K562 (cell line): ENCODE results near the gene TRAPPC8. TPM values are rescaled to one million over a fixed set of nuclear protein-coding genes. Genes with fewer than 3 reads are reported as not detected.
A peak's percentile ranks its signal among the peaks of the same experiment; 100 is the strongest.

ENCODE experiments used
- EGR1 ChIP-seq: fragments of 450-650 bp; conservative IDR thresholded peaks from 2 replicates; pipeline ENCODE4 v1.6.1; 2017; ENCODE audit warnings: mild to moderate bottlenecking
- FOS ChIP-seq: IDR thresholded peaks from 3 replicates; pipeline ENCODE4 v1.6.1; 2011; ENCODE audit not compliant: insufficient read length; ENCODE audit errors: extremely low read depth
- GTF2A2 ChIP-seq: IDR thresholded peaks from 2 replicates; pipeline ENCODE4 v1.6.1; 2016; ENCODE audit warnings: mild to moderate bottlenecking, missing genetic modification characterization, missing compliant biosample characterization
- NFATC3 ChIP-seq: fragments of 450-650 bp; IDR thresholded peaks from 2 replicates; pipeline ENCODE4 v1.6.1; 2017; ENCODE audit warnings: mild to moderate bottlenecking
- SPI1 ChIP-seq: IDR thresholded peaks from 2 replicates; pipeline ENCODE4 v1.6.1; 2011; ENCODE audit warnings: low read depth, low read length, control low read depth, borderline replicate concordance
- ZBTB17 ChIP-seq: fragments of 450-650 bp; formaldehyde crosslinking; IDR thresholded peaks from 2 replicates; pipeline ENCODE4 v1.4.0; 2020; ENCODE audit warnings: mild to moderate bottlenecking
- ZBTB43 ChIP-seq: sonication (generic); formaldehyde crosslinking; IDR thresholded peaks from 2 replicates; pipeline ENCODE4 v1.8.0; 2023; ENCODE audit warnings: mild to moderate bottlenecking, missing genetic modification reagents
- polyA plus RNA-seq, 8 experiments: library from polyadenylated mRNA; depleted of rRNA in 4 of 8; stranded (reverse) in 5 of 8; unstranded in 3 of 8; fragments of >200 nt; fragmentation: Nextera tagmentation in 2 of 8; fragmentation: Illumina TruSeq in 1 of 8; extraction: Ambion mirVana in 2 of 8; extraction: Trizol in 1 of 8; gene quantifications; 2 replicates each; pipeline versions ENCODE4 v1.2.1 to v1.2.3, GENCODE V29; 2011 to 2014; ENCODE audit warnings: inconsistent platforms in 1 of 8, missing spikeins in 1 of 8
- total RNA-seq, 7 experiments: library from RNA; depleted of rRNA in 6 of 7; stranded (reverse); fragments of >200 nt in 6 of 7; fragmentation: Illumina TruSeq in 2 of 7; extraction: Trizol in 2 of 7; gene quantifications; 2 replicates each; pipeline versions ENCODE4 v1.2.1 to v1.2.3, GENCODE V29; 2011 to 2021; ENCODE audit warnings: low replicate concordance in 1 of 7
- TF ChIP-seq, protein P1 (sequence below), 2 experiments: fragments of 450-650 bp; IDR thresholded peaks; 2 replicates each; pipeline ENCODE4 v1.6.1; 2016
- TF ChIP-seq, protein P2 (sequence below): sonication (generic); formaldehyde crosslinking; IDR thresholded peaks from 2 replicates; pipeline ENCODE4 v1.8.1; 2023; ENCODE audit warnings: mild to moderate bottlenecking, missing genetic modification reagents
- TF ChIP-seq, protein P3 (sequence below), 2 experiments: fragments of 450-650 bp; formaldehyde crosslinking in 1 of 2; IDR thresholded peaks; 2 replicates each; pipeline versions ENCODE4 v1.4.0 to v1.6.1; 2014 to 2020; ENCODE audit warnings: mild to moderate bottlenecking in 2 of 2, borderline replicate concordance in 1 of 2, low read depth in 1 of 2
- TF ChIP-seq, protein P4 (sequence below): sonication (generic); formaldehyde crosslinking; IDR thresholded peaks from 2 replicates; pipeline ENCODE4 v1.8.0; 2022; ENCODE audit warnings: mild to moderate bottlenecking, missing genetic modification reagents

Gene TRAPPC8
- total and polyA plus RNA-seq, 9 of the 15 experiments (the other 6 are each of a cell fraction or from before 2014, with no cell fraction given): 20.1 to 111 (median 35.6) TPM

GRCh38 chr18:31941010-31941809 is 1.7 kb downstream of the TRAPPC8 start (continued):
- no peak for TF ChIP-seq FOS
- no peak for TF ChIP-seq NFATC3
- TF ChIP-seq, protein P1, sequence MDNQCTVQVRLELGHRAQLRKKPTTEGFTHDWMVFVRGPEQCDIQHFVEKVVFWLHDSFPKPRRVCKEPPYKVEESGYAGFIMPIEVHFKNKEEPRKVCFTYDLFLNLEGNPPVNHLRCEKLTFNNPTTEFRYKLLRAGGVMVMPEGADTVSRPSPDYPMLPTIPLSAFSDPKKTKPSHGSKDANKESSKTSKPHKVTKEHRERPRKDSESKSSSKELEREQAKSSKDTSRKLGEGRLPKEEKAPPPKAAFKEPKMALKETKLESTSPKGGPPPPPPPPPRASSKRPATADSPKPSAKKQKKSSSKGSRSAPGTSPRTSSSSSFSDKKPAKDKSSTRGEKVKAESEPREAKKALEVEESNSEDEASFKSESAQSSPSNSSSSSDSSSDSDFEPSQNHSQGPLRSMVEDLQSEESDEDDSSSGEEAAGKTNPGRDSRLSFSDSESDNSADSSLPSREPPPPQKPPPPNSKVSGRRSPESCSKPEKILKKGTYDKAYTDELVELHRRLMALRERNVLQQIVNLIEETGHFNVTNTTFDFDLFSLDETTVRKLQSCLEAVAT (IDR thresholded peaks at IDR 0.05): peak in 1 of 2 experiments; percentile 73; a peak in 2 of 4 replicates
- no peak for TF ChIP-seq GTF2A2 (tag)
- no peak for TF ChIP-seq SPI1
- TF ChIP-seq ZBTB43 (CRISPR knock-in tag): no peak
- TF ChIP-seq ZBTB17 (CRISPR knock-in tag): no peak
- TF ChIP-seq EGR1: no peak
- TF ChIP-seq, protein P2, sequence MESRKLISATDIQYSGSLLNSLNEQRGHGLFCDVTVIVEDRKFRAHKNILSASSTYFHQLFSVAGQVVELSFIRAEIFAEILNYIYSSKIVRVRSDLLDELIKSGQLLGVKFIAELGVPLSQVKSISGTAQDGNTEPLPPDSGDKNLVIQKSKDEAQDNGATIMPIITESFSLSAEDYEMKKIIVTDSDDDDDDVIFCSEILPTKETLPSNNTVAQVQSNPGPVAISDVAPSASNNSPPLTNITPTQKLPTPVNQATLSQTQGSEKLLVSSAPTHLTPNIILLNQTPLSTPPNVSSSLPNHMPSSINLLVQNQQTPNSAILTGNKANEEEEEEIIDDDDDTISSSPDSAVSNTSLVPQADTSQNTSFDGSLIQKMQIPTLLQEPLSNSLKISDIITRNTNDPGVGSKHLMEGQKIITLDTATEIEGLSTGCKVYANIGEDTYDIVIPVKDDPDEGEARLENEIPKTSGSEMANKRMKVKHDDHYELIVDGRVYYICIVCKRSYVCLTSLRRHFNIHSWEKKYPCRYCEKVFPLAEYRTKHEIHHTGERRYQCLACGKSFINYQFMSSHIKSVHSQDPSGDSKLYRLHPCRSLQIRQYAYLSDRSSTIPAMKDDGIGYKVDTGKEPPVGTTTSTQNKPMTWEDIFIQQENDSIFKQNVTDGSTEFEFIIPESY (CRISPR knock-in tag): peak; percentile 57; the same call in 1 of the 2 replicates
- TF ChIP-seq, protein P3, sequence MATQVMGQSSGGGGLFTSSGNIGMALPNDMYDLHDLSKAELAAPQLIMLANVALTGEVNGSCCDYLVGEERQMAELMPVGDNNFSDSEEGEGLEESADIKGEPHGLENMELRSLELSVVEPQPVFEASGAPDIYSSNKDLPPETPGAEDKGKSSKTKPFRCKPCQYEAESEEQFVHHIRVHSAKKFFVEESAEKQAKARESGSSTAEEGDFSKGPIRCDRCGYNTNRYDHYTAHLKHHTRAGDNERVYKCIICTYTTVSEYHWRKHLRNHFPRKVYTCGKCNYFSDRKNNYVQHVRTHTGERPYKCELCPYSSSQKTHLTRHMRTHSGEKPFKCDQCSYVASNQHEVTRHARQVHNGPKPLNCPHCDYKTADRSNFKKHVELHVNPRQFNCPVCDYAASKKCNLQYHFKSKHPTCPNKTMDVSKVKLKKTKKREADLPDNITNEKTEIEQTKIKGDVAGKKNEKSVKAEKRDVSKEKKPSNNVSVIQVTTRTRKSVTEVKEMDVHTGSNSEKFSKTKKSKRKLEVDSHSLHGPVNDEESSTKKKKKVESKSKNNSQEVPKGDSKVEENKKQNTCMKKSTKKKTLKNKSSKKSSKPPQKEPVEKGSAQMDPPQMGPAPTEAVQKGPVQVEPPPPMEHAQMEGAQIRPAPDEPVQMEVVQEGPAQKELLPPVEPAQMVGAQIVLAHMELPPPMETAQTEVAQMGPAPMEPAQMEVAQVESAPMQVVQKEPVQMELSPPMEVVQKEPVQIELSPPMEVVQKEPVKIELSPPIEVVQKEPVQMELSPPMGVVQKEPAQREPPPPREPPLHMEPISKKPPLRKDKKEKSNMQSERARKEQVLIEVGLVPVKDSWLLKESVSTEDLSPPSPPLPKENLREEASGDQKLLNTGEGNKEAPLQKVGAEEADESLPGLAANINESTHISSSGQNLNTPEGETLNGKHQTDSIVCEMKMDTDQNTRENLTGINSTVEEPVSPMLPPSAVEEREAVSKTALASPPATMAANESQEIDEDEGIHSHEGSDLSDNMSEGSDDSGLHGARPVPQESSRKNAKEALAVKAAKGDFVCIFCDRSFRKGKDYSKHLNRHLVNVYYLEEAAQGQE (IDR thresholded peaks at IDR 0.05; ENCODE audit: borderline replicate concordance): 0 out of 2 replicates have a peak, but pooled peaks have one; percentile 10
- TF ChIP-seq, protein P3 (CRISPR knock-in tag; IDR thresholded peaks at IDR 0.05; ENCODE audit: low read depth): no peak
- TF ChIP-seq, protein P4, sequence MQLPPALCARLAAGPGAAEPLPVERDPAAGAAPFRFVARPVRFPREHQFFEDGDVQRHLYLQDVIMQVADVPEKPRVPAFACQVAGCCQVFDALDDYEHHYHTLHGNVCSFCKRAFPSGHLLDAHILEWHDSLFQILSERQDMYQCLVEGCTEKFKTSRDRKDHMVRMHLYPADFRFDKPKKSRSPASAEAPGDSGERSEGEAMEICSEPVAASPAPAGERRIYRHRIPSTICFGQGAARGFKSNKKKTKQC: no peak
